ENCODE measurements around the gene TMPRSS4. TPM values are rescaled to one million over a fixed set of nuclear protein-coding genes. Genes with fewer than 3 reads are reported as not detected.

The TMPRSS4 gene
- total and polyA plus RNA-seq, 2 experiments from 2014 or later: 0.10 to 0.58 TPM

DNA sequence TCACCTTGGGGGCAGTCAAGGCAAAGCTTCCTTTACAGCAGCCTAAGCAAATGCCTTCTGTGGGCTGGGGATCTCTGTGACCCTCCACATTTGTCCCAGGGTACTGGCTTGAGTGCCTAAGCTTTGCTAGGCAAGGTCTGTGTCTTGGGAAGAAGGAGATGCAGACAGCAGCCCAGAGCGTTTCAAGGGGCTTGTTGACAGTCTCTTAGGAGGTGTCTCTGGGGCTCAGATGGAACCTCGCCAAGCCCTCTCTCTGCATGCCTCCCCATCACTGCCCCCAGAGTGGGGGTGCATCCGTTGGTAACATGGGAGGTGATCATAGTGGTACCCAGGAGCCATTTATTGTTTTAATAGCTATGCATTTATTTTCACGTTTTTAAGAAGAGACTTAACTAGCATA is 29.1 kb upstream of the TMPRSS4 start:
- H3K4me1 ChIP-seq (ENCODE audit: insufficient read depth): no peaks in the 10 kb centered on the region
- H3K9me2 ChIP-seq (ENCODE audit: insufficient read depth): no peaks in the 10 kb centered on the region
- H3K27ac ChIP-seq (ENCODE audit: low read depth): no peak overlapping the region
- no peak overlapping the region for H3K4me2 ChIP-seq
- H3K27me3 ChIP-seq (ENCODE audit: insufficient read depth): no peaks in the 10 kb centered on the region
- no peaks in the 10 kb centered on the region for H3K79me2 ChIP-seq (replicated peaks; ENCODE audit: insufficient read depth)
- H3K36me3 ChIP-seq (ENCODE audit: insufficient read depth): no peaks in the 10 kb centered on the region
- no peaks in the 10 kb centered on the region for H3F3A ChIP-seq (replicated peaks; ENCODE audit: low read depth)
- H3K36me3 Mint-ChIP-seq (ENCODE audit: low read depth): no peaks in the 10 kb centered on the region
- H3K4me1 Mint-ChIP-seq: no peaks in the 10 kb centered on the region
- no peak overlapping the region for H3K4me3 Mint-ChIP-seq
- H3K4me3 ChIP-seq: no peak overlapping the region
- TF ChIP-seq EZH2phosphoT487 (IDR thresholded peaks at IDR 0.05; ENCODE audit: unreplicated experiment) (no peak), ETS1 (IDR thresholded peaks at IDR 0.05) (no peak), JUNB (IDR thresholded peaks at IDR 0.05; ENCODE audit: unreplicated experiment) (no peak)
- H4K20me1 ChIP-seq (replicated peaks; ENCODE audit: insufficient read depth): no peaks in the 10 kb centered on the region; the same call in 1 of the 2 replicates
- no peak overlapping the region for H3K27ac Mint-ChIP-seq
- no peak for ATAC-seq
- H3K9me3 Mint-ChIP-seq: no peaks in the 10 kb centered on the region
- peaks cover 2% of the 10 kb centered on the region for H3K27me3 Mint-ChIP-seq (ENCODE audit: insufficient read depth, low read depth, poor library complexity)
- H2AFZ ChIP-seq: no peak overlapping the region
- DNase-seq (ENCODE audit: low spot score): no peak

- no peaks in the 10 kb centered on the region for H3K36me3 Mint-ChIP-seq (ENCODE audit: low read depth)
- ATAC-seq: no peak
- no peaks in the 10 kb centered on the region; the same call in 1 of the 2 replicates for H4K20me1 ChIP-seq (replicated peaks; ENCODE audit: insufficient read depth)
- no peaks in the 10 kb centered on the region for H3K4me1 ChIP-seq (ENCODE audit: insufficient read depth)
- H3K27me3 Mint-ChIP-seq (ENCODE audit: insufficient read depth, low read depth, poor library complexity): peaks cover 2% of the 10 kb centered on the region
- DNase-seq (ENCODE audit: low spot score): no peak
- no peaks in the 10 kb centered on the region for H3K9me3 Mint-ChIP-seq
- no peaks in the 10 kb centered on the region for H3K4me1 Mint-ChIP-seq
- H3F3A ChIP-seq (replicated peaks; ENCODE audit: low read depth): no peaks in the 10 kb centered on the region
- no peak overlapping the region for H2AFZ ChIP-seq
- no peak overlapping the region for H3K4me3 Mint-ChIP-seq
- no peak overlapping the region for H3K4me2 ChIP-seq
- H3K27me3 ChIP-seq (ENCODE audit: insufficient read depth): no peaks in the 10 kb centered on the region
- no peaks in the 10 kb centered on the region for H3K79me2 ChIP-seq (replicated peaks; ENCODE audit: insufficient read depth)
- H3K36me3 ChIP-seq (ENCODE audit: insufficient read depth): no peaks in the 10 kb centered on the region
- no peak overlapping the region for H3K4me3 ChIP-seq
- H3K27ac ChIP-seq (ENCODE audit: low read depth): no peak overlapping the region
- no peak overlapping the region for H3K27ac Mint-ChIP-seq
- no peaks in the 10 kb centered on the region for H3K9me2 ChIP-seq (ENCODE audit: insufficient read depth)
- TF ChIP-seq CREB1 (CRISPR knock-in tag; IDR thresholded peaks at IDR 0.05; ENCODE audit: low read depth) (no peak), ETS1 (IDR thresholded peaks at IDR 0.05) (no peak), NANOG (IDR thresholded peaks at IDR 0.05; ENCODE audit: borderline replicate concordance) (no peak), REST (IDR thresholded peaks at IDR 0.05; ENCODE audit: unreplicated experiment) (no peak), EZH2 (IDR thresholded peaks at IDR 0.05; ENCODE audit: low read depth, unreplicated experiment) (no peak)
- TF ChIP-seq, protein P1, sequence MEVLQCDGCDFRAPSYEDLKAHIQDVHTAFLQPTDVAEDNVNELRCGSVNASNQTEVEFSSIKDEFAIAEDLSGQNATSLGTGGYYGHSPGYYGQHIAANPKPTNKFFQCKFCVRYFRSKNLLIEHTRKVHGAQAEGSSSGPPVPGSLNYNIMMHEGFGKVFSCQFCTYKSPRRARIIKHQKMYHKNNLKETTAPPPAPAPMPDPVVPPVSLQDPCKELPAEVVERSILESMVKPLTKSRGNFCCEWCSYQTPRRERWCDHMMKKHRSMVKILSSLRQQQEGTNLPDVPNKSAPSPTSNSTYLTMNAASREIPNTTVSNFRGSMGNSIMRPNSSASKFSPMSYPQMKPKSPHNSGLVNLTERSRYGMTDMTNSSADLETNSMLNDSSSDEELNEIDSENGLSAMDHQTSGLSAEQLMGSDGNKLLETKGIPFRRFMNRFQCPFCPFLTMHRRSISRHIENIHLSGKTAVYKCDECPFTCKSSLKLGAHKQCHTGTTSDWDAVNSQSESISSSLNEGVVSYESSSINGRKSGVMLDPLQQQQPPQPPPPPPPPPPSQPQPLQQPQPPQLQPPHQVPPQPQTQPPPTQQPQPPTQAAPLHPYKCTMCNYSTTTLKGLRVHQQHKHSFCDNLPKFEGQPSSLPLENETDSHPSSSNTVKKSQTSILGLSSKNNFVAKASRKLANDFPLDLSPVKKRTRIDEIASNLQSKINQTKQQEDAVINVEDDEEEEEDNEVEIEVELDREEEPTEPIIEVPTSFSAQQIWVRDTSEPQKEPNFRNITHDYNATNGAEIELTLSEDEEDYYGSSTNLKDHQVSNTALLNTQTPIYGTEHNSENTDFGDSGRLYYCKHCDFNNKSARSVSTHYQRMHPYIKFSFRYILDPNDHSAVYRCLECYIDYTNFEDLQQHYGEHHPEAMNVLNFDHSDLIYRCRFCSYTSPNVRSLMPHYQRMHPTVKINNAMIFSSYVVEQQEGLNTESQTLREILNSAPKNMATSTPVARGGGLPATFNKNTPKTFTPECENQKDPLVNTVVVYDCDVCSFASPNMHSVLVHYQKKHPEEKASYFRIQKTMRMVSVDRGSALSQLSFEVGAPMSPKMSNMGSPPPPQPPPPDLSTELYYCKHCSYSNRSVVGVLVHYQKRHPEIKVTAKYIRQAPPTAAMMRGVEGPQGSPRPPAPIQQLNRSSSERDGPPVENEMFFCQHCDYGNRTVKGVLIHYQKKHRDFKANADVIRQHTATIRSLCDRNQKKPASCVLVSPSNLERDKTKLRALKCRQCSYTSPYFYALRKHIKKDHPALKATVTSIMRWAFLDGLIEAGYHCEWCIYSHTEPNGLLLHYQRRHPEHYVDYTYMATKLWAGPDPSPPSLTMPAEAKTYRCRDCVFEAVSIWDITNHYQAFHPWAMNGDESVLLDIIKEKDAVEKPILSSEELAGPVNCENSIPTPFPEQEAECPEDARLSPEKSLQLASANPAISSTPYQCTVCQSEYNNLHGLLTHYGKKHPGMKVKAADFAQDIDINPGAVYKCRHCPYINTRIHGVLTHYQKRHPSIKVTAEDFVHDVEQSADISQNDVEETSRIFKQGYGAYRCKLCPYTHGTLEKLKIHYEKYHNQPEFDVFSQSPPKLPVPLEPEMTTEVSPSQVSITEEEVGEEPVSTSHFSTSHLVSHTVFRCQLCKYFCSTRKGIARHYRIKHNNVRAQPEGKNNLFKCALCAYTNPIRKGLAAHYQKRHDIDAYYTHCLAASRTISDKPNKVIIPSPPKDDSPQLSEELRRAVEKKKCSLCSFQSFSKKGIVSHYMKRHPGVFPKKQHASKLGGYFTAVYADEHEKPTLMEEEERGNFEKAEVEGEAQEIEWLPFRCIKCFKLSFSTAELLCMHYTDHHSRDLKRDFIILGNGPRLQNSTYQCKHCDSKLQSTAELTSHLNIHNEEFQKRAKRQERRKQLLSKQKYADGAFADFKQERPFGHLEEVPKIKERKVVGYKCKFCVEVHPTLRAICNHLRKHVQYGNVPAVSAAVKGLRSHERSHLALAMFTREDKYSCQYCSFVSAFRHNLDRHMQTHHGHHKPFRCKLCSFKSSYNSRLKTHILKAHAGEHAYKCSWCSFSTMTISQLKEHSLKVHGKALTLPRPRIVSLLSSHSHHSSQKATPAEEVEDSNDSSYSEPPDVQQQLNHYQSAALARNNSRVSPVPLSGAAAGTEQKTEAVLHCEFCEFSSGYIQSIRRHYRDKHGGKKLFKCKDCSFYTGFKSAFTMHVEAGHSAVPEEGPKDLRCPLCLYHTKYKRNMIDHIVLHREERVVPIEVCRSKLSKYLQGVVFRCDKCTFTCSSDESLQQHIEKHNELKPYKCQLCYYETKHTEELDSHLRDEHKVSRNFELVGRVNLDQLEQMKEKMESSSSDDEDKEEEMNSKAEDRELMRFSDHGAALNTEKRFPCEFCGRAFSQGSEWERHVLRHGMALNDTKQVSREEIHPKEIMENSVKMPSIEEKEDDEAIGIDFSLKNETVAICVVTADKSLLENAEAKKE (CRISPR knock-in tag; IDR thresholded peaks at IDR 0.05): no peak
These were observed 28.2 kb upstream of the TMPRSS4 start for GRCh38 chr11:118048472-118049370.
